ENCODE data around the gene FAR2.

- TF ChIP-seq POLR2A (IDR thresholded peaks at IDR 0.05; ENCODE audit: low read depth, low read length): no peak
- no peak for TF ChIP-seq POLR2AphosphoS5 (IDR thresholded peaks at IDR 0.05; ENCODE audit: low read depth, low read length)
Observed at GRCh38 chr12:29230800-29231560, 81.9 kb downstream of the FAR2 start.

All from GM12891 (cell line).